GM12872 (cell line): Measurements from ENCODE around the gene FARP1.

Experiments
- TF ChIP-seq, protein P1 (sequence below): IDR thresholded peaks from 3 replicates; pipeline ENCODE4 v1.5.1; 2011; ENCODE audit warnings: low read depth, mild to moderate bottlenecking, low read length, moderate library complexity; ENCODE audit not compliant: insufficient read depth

Gene FARP1

DNA sequence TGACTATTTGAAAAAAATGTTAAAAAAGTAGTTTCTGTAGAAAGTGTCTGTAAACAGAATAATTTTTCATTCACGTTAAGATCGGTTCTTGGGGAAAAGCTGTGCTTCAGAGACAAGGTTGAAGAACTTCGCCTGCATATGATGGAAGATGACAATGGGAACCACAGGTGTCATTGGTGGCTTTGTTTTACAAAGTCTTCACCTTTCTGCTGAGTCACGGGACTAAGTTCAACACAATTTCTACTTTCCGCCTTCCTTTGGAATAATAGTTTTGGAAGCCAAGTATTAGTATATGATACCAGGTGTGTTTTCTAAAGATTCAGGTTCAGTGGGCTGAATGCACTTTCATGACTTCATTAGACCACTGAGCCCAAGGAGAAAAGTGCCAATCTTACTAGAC, 189.8 kb downstream of the FARP1 start:
- TF ChIP-seq, protein P1, sequence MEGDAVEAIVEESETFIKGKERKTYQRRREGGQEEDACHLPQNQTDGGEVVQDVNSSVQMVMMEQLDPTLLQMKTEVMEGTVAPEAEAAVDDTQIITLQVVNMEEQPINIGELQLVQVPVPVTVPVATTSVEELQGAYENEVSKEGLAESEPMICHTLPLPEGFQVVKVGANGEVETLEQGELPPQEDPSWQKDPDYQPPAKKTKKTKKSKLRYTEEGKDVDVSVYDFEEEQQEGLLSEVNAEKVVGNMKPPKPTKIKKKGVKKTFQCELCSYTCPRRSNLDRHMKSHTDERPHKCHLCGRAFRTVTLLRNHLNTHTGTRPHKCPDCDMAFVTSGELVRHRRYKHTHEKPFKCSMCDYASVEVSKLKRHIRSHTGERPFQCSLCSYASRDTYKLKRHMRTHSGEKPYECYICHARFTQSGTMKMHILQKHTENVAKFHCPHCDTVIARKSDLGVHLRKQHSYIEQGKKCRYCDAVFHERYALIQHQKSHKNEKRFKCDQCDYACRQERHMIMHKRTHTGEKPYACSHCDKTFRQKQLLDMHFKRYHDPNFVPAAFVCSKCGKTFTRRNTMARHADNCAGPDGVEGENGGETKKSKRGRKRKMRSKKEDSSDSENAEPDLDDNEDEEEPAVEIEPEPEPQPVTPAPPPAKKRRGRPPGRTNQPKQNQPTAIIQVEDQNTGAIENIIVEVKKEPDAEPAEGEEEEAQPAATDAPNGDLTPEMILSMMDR = no peak

DNA sequence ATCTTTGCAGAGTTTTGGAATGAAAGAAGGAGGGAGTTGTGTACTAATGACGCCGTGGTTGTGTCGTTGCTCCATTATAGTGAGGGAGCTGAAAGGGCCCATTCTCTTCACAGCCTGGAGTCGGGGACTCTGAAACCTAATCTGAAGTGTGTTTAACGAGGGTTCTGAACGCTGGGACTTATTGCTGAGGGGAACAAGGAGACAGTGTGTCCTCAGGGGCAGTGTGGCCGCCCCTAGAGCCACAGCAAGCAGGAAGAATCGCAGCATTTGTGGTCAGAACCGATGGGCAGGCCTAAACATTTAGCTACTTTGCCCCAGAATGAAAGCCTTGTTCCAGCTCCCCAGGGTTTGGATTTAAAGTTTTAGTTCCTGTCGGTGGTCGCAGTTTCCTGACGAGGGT, 190.6 kb downstream of the FARP1 start:
- TF ChIP-seq, protein P1 = no peak

DNA sequence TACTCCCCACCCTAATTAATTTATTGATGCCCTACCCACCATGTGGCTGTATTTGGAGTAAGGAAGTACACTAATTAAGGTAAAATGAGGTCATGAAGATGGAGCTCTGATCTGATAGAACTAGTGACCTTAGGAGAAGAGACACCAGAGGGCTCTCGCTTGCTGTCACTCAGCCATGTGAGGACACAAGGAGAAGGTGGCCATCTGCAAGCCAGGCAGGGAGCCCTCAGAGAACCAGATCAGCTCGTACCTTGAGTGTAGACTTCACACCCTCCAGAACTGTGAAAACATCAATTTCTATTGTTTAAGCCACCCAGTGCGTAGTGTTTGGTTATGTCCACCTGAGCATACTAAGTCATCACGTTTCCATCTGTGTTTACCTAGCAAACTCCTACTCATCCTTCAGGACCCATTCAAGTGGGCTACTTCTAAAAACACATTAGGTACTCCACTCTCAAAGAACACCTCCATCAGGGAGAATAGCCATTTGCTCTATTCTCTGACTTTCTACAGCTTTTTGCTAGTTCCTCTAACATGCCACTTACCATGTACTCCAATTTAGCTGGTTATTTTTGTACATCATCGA, 191.8 kb downstream of the FARP1 start:
- TF ChIP-seq, protein P1 = no peak

DNA sequence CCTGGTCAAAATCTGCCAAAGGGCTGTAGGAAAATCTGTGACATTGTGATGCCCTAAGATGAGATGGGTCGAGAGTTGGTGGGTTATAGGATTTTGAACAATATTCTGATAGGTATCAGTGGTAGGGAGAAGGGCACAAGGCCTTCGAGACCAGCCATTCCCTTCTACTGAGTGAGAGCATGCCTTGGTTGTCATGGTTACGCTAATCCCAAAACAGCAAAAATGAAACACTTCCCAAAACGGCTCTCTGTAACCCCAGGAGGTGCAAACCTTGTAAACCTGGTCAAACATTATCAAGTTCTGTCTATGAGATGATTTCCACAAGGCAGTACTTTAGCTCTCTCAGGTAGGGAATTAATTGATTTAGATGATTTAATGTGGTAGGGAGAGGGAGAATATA, 192.8 kb downstream of the FARP1 start:
- TF ChIP-seq, protein P1 = no peak

DNA sequence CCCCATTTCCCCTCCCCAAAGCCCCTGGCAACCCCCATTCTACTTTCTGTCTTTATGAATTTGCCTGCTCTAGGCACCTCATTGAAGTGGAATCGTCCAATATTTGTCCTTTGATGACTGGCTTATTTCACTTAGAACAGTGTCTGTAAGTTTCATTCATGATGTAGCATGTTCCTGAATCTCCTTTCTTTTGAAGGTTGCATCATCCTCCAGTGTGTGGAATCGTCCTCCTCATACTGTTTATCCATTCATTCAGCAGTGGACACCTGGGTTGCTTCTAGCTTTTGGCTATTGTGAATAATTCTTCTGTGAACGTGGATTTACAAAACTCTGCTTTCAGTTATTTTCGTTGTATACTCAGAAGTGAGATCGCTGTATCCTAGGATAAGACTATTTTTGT, 195.4 kb downstream of the FARP1 start:
- TF ChIP-seq, protein P1 = no peak

DNA sequence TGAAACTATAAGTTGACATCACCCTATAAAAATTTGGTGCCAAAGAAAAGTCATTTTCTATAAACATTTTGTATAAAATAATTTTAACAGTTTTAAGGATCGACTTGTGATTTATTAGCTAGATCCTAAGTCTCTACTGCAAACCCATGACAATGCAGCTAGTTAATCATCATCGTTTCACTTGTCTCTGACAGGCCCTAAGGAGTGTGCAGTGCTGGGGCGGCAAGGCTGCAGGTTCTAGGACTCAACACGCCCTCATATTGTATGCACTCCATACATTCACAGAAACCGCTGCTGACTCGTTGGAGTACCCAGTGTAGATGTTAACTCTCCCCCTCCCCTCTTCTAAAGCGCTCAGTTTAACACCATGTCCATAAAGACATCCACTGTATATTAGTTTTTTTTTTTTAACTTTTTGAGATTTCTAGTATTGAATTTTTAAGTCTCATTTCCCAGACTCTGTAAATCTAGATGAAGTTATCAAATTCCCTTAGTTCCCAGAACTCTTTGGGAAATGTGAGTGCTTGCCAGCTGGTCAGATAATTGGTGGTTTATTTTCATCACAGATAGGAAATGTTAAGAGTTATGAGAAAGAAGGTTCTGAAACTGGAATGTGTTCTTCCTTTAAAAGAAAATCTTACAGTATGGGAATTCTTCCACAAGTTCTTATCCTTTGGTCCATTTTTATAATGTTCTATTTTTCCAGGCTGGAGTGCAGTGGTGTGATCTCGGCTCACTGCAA, 197.0 kb downstream of the FARP1 start:
- TF ChIP-seq, protein P1 = no peak

DNA sequence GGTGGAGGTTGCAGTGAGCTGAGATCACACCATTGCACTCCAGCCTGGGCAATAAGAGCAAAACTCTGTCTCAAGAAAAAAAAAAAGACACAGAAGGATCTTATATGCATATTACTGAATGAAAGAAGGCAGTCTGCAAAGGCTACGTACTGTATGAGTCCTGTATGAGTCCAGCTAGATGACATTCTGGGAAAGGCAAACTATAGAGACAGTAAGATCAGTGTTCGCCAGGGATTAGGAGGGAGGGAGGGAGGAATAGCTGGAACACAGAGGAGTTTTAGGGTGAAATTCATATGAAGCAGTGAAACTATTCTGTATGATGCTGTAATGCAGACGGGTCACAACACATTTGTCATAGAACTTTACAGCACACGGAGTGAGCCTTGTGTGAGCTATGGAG, 200.1 kb downstream of the FARP1 start:
- TF ChIP-seq, protein P1 = no peak
